Measurements from ENCODE around the gene EFCAB9. TPM values are rescaled to one million over a fixed set of nuclear protein-coding genes. Genes with fewer than 3 reads are reported as not detected.
A peak's percentile ranks its signal among the peaks of the same experiment; 100 is the strongest.
"Not testable (repeated sequence)": the region's sequence is repeated elsewhere in the genome, so short reads cannot be mapped to it uniquely, and the experiment has no call there.

Gene EFCAB9
- not detected for total RNA-seq

- DNase-seq (ENCODE audit: low spot score in 2 of 2) (no peak), FAIRE-seq (no peak)
Measured at GRCh38 chr5:172193872-172194271, at the start of gene EFCAB9. Gene EFCAB9, plus strand, starts transcription at chr5:172194172. Its CDS starts 1 bp downstream, at chr5:172194173.

- peak; percentile 38 to 49 for DNase-seq (ENCODE audit: low spot score in 2 of 2)
- FAIRE-seq = no peak
Measured at GRCh38 chr5:172144291-172144815, 49.6 kb upstream of the EFCAB9 start.

- FAIRE-seq (no peak), DNase-seq (ENCODE audit: low spot score in 2 of 2) (peak in 1 of 2 donors; percentile 38)
Measured at GRCh38 chr5:172144931-172145869, 48.8 kb upstream of the EFCAB9 start.

GRCh38 chr5:172145870-172146747, 47.9 kb upstream of the EFCAB9 start:
- peak in 1 of 2 donors; percentile 48 for DNase-seq (ENCODE audit: low spot score in 2 of 2)
- no peak for FAIRE-seq

- DNase-seq (ENCODE audit: low spot score in 2 of 2) (no peak), FAIRE-seq (no peak)
Measured at GRCh38 chr5:172146748-172147092, 47.3 kb upstream of the EFCAB9 start.

GRCh38 chr5:172147857-172148256, 46.1 kb upstream of the EFCAB9 start:
- FAIRE-seq (no peak), DNase-seq (ENCODE audit: low spot score in 2 of 2) (no peak)

- no peak for FAIRE-seq
- DNase-seq (ENCODE audit: low spot score in 2 of 2) = no peak
Measured at GRCh38 chr5:172148381-172148780, 45.6 kb upstream of the EFCAB9 start.

- no peak for FAIRE-seq
- DNase-seq (ENCODE audit: low spot score in 2 of 2) = no peak
Measured at GRCh38 chr5:172149073-172149472, 44.9 kb upstream of the EFCAB9 start.

- DNase-seq (ENCODE audit: low spot score in 2 of 2); FAIRE-seq: not testable (repeated sequence)
Measured at GRCh38 chr5:172149481-172149880, 44.5 kb upstream of the EFCAB9 start.

- FAIRE-seq (no peak), DNase-seq (ENCODE audit: low spot score in 2 of 2) (no peak)
Measured at GRCh38 chr5:172150514-172151425, 43.2 kb upstream of the EFCAB9 start.

GRCh38 chr5:172151661-172152210, 42.2 kb upstream of the EFCAB9 start:
- no peak for FAIRE-seq

GRCh38 chr5:172153695-172154094, 40.3 kb upstream of the EFCAB9 start:
- DNase-seq (ENCODE audit: low spot score in 2 of 2) (no peak), FAIRE-seq (no peak)

More at GRCh38 chr5:172151661-172152210, 42.2 kb upstream of the EFCAB9 start:
- DNase-seq (ENCODE audit: low spot score in 2 of 2) = no peak

GRCh38 chr5:172155101-172155500, 38.9 kb upstream of the EFCAB9 start:
- FAIRE-seq; DNase-seq (ENCODE audit: low spot score in 2 of 2): not testable (repeated sequence)

- FAIRE-seq (no peak), DNase-seq (ENCODE audit: low spot score in 2 of 2) (no peak)
Measured at GRCh38 chr5:172156541-172156994, 37.4 kb upstream of the EFCAB9 start.

GRCh38 chr5:172159016-172159415, 35.0 kb upstream of the EFCAB9 start:
- no peak for FAIRE-seq

GRCh38 chr5:172160506-172160905, 33.5 kb upstream of the EFCAB9 start:
- DNase-seq (ENCODE audit: low spot score in 2 of 2) (no peak), FAIRE-seq (no peak)

More at GRCh38 chr5:172159016-172159415, 35.0 kb upstream of the EFCAB9 start:
- no peak for DNase-seq (ENCODE audit: low spot score in 2 of 2)

GRCh38 chr5:172162323-172162986, 31.5 kb upstream of the EFCAB9 start:
- no peak for FAIRE-seq
- DNase-seq (ENCODE audit: low spot score in 2 of 2) = no peak

- FAIRE-seq (no peak), DNase-seq (ENCODE audit: low spot score in 2 of 2) (no peak)
Measured at GRCh38 chr5:172162987-172163343, 31.0 kb upstream of the EFCAB9 start.

- DNase-seq (ENCODE audit: low spot score in 2 of 2) = no peak
- no peak for FAIRE-seq
Measured at GRCh38 chr5:172163346-172163745, 30.6 kb upstream of the EFCAB9 start.
